Measurements from ENCODE around the gene LGALS9B.
"Not testable (repeated sequence)": the region's sequence is repeated elsewhere in the genome, so short reads cannot be mapped to it uniquely, and the experiment has no call there.

Gene LGALS9B

DNA sequence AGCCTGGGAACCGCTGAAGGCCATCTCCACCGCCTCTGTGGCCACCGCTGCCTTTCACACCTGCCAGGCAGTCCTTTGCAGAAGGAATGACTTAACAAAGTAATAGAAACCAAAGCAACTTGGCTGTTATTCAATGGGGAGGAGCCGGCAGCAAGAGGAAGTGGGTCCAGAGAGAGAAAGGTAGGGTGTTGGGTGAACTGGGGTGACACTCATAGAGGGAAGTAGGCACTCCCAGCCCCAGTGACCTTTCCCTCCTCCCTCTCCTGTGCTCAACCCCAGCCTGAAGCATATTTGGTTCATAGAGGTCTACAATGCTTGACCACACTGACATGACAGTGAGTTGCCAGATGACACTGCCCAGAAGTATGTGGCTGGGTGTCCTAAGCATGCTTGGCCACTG lies at the start of gene LGALS9B:
LGALS9B (minus strand) TSS at position 93 of the 400 bp plus-strand sequence; CDS start at position 24, 69 bp downstream.
- not testable (repeated sequence) for DNase-seq (ENCODE audit: low read depth in 3 of 3)

DNA sequence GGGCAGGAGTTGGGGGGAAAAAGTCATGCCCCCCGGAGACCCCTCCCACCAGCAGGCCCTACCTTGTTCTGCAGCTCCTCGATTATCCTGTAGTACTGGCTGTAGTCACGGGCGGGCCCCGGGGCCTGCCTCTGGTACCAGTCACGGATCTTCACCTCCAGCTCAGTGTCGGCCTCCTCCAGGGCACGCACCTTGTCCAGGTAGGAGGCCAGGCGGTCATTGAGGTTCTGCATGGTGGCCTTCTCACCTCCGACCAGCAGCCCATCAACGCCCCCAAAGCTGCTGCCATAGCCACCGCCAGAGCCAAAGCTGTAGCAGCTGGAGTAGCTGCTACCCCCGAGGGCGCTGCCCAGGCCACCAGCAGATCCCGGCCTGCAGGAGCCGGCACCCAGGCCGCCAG lies 49.6 kb upstream of the LGALS9B start:
- DNase-seq (ENCODE audit: low read depth in 3 of 3): not testable (repeated sequence)

DNA sequence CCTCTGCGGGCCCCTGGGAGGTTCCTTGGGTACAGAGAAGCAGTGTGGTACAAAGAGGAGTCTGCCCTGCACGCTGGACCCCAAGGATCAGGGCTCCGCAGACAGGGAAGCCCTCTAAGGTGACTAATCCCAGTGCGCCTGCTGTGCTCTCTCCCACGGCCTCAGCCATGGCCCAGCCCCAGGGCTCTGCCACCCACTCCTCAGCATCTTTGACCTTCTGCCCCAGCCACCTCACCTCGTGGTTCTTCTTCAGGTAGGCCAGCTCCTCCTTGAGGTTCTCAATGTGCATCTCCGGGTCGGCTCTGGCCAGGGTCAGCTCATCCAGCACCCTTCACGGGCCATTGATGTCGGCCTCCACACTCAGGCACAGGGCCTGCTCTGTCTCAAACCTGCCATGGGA lies 47.8 kb upstream of the LGALS9B start:
- not testable (repeated sequence) for DNase-seq (ENCODE audit: low read depth in 3 of 3)

DNA sequence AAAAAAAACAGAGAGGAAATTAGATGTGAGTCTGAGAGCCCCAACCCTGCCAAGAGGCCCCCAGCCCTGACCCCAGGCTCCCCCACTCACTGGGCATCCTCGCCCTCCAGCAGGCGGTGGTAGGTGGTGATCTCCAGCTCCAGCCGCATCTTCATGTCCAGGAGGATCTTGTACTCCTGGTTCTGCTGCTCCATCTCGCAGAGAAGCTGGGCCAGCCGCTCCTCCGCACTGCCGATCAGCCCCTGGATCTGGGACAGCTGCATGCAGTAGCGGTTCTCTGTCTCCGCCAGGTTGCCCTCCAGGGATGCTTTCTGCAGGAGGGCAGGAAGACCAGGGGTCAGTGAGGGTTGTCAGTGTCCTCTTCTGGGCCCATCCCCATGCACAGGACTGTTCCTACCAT lies 46.2 kb upstream of the LGALS9B start:
- DNase-seq (ENCODE audit: low read depth in 3 of 3): not testable (repeated sequence)

DNA sequence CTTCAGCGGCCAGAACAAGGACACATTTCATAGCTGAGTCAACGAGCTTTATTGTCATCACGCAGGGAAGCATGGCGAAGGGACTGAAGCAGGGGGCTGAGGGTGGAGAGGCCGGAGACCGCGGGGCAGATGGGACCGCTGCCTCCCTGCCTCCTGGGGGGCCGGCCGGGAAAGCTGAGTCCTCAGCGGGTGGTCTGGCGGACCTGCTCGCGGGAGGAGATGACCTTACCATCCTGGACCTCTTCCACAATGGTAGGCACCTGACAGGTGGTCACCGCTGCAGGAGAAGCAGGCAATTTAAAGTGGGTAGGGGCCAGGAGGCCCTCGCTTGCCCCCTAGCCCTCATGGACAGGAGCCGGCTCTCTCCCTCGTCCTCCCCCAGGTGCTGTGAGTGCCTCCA lies 45.0 kb upstream of the LGALS9B start:
- not testable (repeated sequence) for DNase-seq (ENCODE audit: low read depth in 3 of 3)

DNA sequence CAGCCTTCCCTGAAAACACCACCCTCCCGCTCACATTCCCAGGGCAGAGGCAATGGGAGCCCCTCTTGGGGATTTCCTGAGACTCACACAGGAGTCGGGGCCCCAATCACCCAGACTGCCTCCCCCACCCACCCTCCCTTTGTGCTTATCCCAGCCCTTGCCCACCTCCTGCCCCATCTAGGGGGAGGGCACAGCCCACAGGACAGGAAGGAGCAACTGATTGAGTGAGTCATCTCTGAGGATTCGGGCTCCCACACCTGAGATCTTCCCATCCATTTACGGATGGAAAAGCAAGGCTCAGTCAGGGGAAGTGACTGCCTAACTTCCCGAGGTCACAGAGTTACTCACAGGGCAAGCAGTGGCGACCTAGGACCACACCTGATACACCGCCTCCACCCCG lies 44.4 kb upstream of the LGALS9B start:
- DNase-seq (ENCODE audit: low read depth in 3 of 3): not testable (repeated sequence)

DNA sequence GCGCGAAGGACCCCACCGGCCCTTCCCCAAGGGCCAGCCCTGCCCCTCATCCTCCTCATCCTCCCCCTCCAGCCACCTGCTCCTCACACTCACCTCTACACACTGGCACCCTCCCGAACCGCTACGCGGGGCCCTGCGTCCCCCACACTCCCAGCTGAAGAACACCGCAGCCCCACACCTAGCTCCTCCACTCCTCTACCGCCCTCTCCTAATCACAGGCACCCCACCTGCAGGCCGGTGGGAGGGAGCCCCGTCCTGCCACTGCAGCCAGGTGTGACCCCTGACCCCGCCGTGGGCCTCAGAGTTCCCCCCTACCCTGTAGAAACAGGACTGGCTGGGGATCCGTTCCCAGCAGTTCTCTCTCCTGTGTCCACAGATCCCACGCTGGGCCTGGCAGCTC lies 38.0 kb upstream of the LGALS9B start:
- not testable (repeated sequence) for DNase-seq (ENCODE audit: low read depth in 3 of 3)

DNA sequence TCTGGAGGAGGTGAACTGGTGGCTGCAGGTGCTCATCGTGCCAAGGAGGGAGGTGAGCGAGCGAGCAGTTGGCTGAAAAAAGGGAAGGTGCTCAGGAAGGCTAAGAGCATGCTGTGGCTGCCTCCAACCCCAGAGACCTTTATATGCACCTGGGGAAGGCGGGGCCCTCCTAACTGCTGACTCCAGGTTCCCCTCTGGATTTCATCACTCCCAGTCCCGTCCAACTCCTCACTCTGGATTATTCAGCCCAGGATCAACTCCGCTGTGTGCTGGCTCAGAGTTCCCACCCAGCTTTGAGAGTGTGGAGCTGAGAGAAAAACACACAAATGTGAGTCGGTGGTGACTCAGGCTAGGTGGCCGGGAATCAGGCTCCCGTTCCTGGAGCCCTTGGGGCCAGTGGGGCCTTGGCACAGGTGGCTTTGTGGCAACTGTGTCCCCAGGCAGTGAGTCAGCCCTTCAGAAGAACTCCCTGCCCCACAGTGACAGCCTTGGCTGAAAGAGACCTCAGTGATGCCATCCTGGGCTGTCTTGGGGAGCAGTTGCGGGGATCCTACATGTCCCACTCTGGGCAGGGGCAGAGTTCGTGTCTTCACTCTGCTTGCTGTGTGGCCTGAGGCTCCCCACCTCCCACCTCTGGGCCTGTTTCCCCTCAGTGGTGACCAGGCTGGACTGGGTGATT lies 37.2 kb upstream of the LGALS9B start:
- not testable (repeated sequence) for DNase-seq (ENCODE audit: low read depth in 3 of 3)

DNA sequence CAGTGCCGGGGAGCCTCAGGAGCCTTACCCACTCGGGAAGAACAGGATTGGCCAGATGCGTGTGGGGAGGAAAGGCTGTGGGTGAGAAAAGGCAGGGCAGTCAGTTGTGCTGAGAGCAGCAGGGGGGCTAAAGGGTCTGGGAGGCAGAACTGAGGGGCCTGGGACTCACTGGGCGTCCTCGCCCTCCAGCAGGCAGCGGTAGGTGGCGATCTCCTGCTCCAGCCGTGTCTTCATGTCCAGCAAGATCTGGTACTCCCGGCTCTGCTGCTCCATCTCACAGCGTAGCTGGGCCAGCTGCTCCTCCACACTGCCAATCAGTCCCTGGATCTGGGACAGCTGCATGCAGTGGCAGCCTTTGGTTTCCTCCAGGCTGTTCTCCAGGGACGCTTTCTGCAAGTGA lies 34.6 kb upstream of the LGALS9B start:
- DNase-seq (ENCODE audit: low read depth in 3 of 3): not testable (repeated sequence)

DNA sequence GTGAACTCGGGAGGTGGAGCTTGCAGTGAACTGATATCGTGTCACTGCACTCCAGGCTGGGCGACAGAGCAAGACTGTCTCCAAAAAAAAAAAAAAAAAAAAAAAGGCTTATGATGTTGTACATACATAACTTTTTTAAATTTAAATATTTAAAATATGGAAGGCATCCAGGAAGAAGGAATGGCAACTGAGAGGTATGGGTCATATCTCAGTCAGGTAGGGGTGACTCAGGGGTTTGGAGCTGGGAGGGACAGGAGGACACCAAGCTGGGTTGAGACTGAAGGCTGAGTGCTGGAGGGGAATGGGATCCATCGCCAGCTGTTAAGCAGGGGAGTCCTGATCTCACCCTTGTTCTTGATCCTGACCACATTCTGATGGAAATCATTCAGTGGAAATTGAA lies 33.0 kb upstream of the LGALS9B start:
- not testable (repeated sequence) for DNase-seq (ENCODE audit: low read depth in 3 of 3)

DNA sequence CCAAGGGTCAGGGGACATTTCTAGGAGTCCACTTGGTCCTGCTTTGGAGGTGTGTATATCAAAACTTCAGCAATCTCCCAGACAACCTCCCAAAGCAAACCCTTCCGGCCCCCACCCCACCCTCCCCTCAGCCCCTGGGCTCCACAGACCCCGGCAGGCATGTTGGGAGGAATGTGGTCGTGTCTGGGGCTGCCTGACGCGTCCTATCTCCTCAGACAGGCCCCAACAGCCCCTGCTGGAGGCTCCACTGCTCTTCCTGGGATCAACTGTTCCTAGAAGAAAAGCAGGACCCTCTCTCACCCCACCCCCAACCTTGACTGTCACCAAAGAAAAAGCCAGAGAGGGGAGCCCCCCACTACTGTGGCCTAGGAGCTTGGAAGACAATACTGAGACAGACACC lies 28.1 kb upstream of the LGALS9B start:
- DNase-seq (ENCODE audit: low read depth in 3 of 3): not testable (repeated sequence)

DNA sequence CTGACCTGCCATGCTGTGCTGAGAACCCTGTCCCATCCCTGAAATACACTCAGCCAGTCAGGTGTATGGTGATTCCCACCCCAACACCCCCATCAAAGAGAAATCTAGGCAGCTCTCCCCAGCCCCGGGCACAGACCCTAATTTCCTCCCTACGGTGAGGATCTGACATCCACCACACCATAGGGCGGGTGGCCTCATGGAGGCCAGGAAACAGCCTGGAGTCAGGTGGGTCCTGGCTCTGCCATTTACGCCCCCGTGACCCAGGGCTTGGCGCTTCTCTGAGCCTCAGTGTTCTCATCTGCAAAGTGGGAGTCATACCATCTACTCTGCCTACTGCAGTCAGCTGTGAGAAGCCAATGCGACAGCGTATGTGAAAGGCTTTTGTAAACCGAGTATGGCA lies 27.4 kb upstream of the LGALS9B start:
- DNase-seq (ENCODE audit: low read depth in 3 of 3): not testable (repeated sequence)

DNA sequence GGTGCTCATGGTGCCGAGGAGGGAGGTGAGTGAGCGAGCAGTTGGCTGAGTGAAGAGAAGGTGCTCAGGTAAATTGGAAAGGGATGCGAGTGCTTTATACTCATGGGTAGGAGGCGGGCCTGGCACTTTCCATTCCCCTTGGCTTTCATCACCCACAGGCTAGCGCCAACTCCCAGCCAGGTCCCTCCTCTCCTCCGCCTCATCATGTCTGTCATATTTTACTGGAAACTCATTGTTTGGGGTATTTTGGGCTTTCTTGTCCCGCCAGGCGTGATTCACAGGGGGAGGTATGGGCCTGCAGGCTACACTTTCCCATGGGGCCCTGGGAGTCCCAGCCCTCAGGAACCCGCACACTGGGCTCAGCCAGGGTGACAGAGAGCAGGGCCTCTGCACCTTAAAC lies 26.8 kb upstream of the LGALS9B start:
- DNase-seq (ENCODE audit: low read depth in 3 of 3): not testable (repeated sequence)

DNA sequence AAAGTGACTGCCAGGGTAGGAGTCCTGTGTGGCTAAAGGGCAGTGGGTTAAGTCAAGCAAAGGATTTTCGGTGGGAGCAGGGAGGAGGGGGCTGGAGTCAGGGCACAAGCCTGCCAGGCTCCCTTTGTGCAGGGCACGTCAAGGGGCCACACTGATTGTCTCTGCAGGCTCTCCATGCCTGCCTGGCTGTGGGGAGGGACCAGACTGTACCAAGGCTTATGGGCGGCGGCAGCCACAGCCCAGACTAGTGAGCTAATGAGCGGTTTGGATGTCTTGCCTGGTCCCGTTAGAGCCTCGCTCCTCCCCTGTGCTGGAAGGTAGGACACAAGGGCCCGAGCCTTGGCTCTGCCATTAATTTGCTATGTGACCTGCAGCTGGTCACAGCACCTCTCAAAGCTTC lies 25.6 kb upstream of the LGALS9B start:
- DNase-seq (ENCODE audit: low read depth in 3 of 3): not testable (repeated sequence)

DNA sequence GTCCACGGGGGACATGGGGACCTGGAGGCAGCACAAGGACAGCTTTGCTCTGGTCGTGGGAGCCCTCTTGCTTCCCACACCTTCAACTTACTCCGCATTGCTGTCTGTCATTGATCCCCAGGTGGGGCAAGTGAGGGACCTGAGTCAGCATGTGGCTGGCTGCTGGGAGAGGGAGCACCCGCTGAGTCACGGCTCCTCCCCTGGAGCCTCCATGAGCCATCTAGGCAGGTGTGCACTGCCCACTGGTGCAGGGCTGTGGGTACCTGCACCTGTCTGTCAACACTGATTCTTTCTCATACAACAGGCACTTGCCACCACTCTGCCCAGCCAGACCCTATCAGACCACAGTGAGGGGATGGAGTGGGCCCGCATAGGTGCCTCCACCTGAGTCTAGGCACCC lies 24.8 kb upstream of the LGALS9B start:
- DNase-seq (ENCODE audit: low read depth in 3 of 3): not testable (repeated sequence)

DNA sequence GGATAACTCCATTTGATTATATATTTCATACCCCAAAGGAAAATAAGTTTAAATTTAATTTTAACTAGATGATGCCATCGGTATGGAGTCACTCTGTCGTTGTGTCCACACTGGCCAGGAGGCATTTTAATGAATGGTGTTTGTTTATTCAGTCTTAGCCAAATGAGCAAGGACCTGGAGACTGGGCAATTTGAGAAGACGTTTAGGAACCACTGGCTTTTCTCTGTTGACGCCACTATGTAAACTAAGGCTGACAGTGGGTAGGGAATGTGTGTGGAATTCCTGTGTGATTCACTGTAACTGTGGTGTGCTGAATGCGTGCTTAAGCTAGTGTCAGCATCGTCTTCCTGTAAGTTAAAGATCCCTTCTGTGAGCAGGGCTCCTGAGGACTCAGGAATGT lies 17.6 kb upstream of the LGALS9B start:
- DNase-seq (ENCODE audit: low read depth in 3 of 3): not testable (repeated sequence)

DNA sequence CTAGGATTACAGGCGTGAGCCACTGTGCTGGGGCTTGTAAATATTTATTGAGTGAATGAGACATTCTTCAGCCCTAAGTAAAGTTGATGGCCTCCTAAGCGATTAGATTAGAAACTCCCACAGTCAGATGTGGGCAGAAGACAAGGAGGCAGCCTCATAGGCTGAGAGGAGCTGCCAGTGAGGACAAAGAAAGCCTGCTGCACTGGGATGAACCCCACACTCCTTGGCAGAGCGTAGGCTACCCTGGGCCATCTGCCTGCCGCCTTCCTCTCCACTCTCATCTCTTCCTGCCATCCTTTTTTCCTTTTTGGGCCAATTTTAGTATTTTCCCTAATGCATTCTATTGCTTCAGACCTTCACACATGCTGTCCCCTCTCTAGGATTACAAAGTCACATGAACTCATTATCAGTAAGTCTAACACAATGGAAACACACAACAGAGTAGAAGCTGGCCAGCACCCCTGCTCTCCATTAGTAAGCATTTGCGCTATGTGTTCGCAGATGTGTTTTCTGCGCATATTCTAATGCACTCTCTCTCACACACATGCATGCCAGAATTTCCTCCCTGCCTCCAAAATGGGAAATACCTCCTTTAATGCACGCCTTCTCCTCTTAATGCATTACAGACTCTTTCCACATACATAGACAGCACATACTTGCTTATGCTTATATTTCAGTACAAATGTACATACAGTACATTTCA lies 12.7 kb upstream of the LGALS9B start:
- not testable (repeated sequence) for DNase-seq (ENCODE audit: low read depth in 3 of 3)

DNA sequence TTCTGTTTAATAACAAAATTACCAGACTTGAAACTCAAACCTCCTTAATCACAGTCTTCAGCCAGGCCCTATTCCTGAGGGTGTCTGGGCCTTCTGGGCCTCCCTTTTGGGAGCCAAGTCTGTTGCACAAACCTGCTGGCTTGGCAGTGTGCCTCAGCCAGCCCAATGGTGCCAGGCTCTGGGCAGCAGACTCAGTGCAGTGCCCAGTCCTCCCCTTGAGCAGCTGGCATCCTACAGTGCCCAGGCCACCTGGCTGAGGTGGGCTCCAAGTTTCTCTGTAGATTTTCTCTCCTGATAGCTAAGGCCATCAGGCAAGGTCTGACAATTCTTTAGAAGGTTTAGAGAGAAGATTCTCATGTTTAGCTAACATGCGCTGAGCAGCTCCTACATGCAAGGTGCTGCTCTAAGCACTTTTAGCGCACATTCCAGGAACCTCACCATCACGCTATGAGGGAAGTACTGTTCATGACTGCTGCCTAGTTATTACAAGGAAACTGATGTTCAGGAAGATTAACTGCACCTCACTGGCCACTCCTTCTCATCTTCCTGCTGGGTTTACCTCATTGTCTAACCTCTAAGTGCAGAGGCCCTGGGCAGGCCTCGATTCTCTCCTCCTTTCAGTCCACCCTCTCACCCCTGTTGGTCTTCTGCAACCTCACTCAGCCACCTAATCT lies 10.2 kb upstream of the LGALS9B start:
- not testable (repeated sequence) for DNase-seq (ENCODE audit: low read depth in 3 of 3)

DNA sequence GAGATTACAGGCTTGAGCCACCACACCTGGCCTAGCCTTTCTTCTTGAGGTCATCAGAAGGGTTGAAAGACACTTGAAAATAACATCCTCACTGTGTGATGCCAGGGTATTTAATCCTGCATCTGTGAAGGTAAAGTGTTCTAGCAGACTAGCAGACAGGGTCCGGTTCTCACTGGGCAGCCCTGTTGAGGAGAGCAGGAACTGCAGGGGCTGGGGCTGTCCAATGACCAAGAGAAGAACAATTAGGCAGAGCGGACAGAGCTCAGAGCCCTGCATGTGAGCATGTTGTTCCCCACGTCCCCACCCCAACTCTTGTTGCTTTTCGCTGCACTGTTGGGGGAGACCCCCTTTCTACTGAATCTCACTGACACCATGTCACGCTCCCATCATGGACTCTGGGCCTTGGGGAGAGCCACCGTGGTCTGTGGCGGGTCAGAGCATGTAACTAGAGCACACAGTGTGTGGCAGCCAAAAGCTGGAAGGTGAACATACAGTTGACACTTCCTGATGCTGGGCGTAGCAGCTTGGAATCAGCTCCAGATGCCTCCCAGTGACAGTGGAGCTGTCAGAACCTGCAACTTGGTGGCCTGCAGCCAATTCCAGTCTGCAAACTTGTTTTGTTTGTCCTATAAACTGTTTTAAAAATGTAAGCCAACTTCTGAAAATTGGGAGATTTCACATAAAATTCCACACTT lies 7.9 kb upstream of the LGALS9B start:
- not testable (repeated sequence) for DNase-seq (ENCODE audit: low read depth in 3 of 3)

DNA sequence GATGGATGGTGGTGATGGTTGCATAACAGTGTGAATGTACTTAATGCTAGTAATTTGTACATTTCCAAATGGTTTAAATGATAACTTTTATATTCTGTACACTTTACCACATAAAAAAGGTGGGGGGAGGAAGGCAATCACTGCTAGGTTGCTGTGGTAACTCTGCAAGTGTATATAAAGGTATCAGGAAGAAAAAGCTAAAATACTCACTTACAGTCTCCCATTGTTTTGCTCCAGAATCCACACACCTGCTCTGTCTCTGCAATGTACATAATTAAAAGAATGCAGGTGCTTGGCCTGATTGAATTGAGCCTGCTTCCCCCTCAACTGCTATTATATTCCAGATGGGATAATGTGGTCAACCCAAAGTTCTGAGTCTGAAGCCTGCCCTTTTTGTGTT lies 6.7 kb upstream of the LGALS9B start:
- not testable (repeated sequence) for DNase-seq (ENCODE audit: low read depth in 3 of 3)

DNA sequence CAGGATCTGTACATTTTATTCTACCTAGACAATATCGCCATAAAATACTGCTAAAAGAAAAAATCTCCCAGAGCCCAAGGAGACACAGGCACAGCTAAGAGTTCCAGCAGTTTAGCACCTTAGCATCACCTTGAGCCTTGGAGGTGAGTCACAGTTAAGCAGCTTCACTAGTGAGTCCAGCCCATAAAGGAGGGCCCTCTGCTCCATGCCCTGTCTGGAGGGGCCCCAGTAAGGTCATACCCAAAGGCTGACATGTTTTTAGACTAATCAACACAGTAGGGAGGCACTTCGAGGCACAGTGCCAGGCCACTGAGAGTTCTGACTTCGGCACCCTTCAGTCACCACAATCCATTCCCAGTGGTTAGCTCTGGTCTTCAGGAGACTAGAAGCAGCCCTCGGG lies 2.6 kb upstream of the LGALS9B start:
- DNase-seq (ENCODE audit: low read depth in 3 of 3): not testable (repeated sequence)

DNA sequence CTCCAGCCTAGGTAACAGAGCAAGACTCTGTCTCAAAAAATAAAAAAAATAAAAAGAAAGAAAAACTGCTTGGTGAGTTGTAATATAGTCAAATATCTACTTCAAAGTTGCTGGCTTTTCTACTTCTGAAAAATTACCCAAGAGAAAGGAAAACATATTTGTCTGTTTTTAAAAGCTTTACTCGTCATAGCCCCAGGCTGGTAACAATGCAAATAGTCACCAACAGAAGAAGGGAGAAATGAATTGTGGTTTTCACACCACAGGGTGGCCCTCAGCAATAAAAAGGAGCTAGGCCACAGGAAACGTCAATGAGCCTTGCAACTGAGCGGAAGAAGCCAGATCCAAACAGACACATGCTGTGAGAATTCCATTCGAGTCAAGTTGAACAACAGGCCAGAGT lies 1.8 kb upstream of the LGALS9B start:
- DNase-seq (ENCODE audit: low read depth in 3 of 3): not testable (repeated sequence)

Measured in stimulated activated CD4-positive, alpha-beta T cell treated with anti-CD3 and anti-CD28 coated beads, TNF-alpha, amount 100 ng/mL, for 48 hours (primary cell).